Measurements from ENCODE around the gene ANKMY1.

- TF ChIP-seq CTCF (IDR thresholded peaks at IDR 0.05; ENCODE audit: insufficient read depth, low read length, poor library complexity, severe bottlenecking): no peak
- TF ChIP-seq EZH2phosphoT487 (conservative IDR thresholded peaks at IDR 0.05; ENCODE audit: low read length): no peak
These were observed 27.6 kb downstream of the ANKMY1 start for GRCh38 chr2:240530181-240530580.

All from SU-DHL-6 (cell line).